GM12891 (cell line): ENCODE measurements around the gene EMX1.
A peak's percentile ranks its signal among the peaks of the same experiment; 100 is the strongest.

Experiments
- DNase-seq: peaks from one replicate; pipeline ENCODE4 v3.0.0; 2011; ENCODE audit warnings: low spot score; ENCODE audit not compliant: insufficient read length
- FAIRE-seq: peaks from 2 replicates; lab custom pipeline; 2011; peaks lifted over from hg19 to GRCh38; lab: Jason Lieb, UNC
- PAX5 ChIP-seq: IDR thresholded peaks from 2 replicates; pipeline ENCODE4 v1.6.1; 2011; ENCODE audit warnings: low read length, moderate library complexity, mild to moderate bottlenecking; ENCODE audit not compliant: insufficient read depth, severe bottlenecking
- POLR2A ChIP-seq: IDR thresholded peaks from 2 replicates; pipeline ENCODE4 v1.6.1; 2011; ENCODE audit warnings: low read depth, low read length, control low read depth
- POLR2AphosphoS5 ChIP-seq: IDR thresholded peaks from 2 replicates; pipeline ENCODE4 v1.6.1; 2011; ENCODE audit warnings: low read depth, low read length, control low read depth
- POU2F2 ChIP-seq: IDR thresholded peaks from 2 replicates; pipeline ENCODE4 v1.6.1; 2011; ENCODE audit warnings: low read depth, mild to moderate bottlenecking, control low read depth, low read length, moderate library complexity
- SPI1 ChIP-seq: IDR thresholded peaks from 2 replicates; pipeline ENCODE4 v1.6.1; 2011; ENCODE audit warnings: low read depth, low read length, control low read depth
- TAF1 ChIP-seq: IDR thresholded peaks from 2 replicates; pipeline ENCODE4 v1.6.1; 2011; ENCODE audit warnings: low read depth, low read length, control low read depth

The EMX1 gene

DNA sequence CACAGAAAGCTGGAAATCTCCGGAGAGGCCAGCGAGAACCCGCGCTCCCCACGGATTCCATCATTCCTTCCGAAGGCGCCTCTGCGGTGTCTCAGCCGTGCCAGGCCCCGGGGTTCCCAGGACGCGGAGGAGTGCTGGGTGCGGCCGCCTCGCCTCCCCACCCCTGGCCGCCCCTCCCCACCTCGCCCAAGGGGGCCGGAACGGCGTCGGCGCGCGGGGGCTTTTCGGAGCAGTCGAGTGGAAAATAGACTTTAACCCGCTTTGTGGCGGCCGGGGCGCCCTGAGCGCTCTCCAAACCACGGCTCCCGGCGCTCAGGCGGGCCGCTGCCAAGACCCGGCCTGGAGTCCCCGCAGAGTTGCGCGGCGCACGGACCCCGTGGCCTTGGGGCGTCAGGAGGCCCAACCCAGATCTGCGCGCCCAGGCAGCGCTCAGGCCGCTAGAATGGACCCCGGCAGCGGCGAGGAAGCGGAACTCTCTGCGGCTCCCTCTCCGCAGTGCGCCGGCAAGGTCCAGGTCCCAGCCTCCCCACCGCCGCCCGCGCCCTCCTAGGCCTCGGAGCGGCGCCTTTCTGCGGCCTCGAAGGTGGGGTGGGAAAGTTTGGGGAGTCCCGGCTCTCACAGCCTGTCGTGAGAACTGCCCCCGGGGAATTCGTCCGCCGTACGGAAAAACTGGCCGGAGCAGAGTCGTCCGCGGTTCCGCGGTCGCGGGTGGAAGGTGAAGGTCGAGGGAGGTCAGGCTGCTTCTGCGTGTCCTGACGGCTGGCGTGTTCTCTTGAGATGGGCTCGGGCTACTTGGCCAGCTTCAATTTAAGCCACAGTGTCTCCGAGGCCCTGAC, 1.2 kb upstream of the EMX1 start:
- FAIRE-seq (no peak), DNase-seq (no peak)
- TF ChIP-seq TAF1 (no peak), SPI1 (no peak), PAX5 (no peak), POLR2A (no peak), POU2F2 (no peak), POLR2AphosphoS5 (no peak)

DNA sequence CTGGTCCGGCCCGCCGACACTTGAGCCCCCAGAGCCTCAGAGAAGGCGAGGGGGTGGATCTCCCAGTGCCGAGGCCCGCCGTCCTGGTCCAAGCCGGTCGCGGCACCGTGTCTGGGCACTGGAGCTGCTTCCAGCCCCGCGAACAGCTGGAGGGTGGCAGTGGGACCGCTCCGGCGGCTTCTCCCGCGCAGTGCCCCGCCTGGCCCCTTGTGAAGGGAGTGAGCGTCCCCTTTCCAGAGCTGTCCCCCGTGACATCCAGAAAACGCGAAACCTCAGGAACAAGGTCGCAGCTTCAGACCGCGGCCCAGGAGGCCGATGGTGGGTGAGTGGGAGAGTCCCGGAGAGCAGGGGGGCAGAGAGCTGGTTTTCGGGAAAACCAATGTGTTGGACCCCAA, 579 bp upstream of the EMX1 start:
- DNase-seq: no peak
- TF ChIP-seq POU2F2: no peak
- no peak for TF ChIP-seq POLR2A
- no peak for TF ChIP-seq PAX5
- no peak for TF ChIP-seq POLR2AphosphoS5
- TF ChIP-seq TAF1: no peak
- TF ChIP-seq SPI1: no peak
- no peak for FAIRE-seq

DNA sequence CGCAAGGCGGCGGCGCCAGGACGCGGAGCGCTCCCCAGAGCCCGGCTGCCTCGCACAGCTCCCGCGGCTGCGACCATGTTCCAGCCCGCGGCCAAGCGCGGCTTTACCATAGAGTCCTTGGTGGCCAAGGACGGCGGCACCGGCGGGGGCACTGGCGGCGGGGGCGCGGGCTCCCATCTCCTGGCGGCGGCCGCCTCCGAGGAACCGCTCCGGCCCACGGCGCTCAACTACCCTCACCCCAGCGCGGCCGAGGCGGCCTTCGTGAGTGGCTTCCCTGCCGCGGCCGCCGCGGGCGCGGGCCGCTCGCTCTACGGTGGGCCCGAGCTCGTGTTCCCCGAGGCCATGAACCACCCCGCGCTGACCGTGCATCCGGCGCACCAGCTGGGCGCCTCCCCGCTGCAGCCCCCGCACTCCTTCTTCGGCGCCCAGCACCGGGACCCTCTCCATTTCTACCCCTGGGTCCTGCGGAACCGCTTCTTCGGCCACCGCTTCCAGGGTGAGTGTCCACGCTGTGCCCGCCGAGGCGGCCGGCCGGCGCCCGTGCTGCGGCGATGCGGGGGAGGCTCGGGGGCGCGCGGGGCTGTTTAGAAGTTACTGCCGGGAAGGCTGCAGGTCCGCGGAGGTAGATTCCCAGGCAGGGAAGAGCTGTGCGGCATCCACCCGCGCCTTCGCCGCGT, 696 bp downstream of the EMX1 start:
- no peak for FAIRE-seq
- no peak for TF ChIP-seq PAX5
- no peak for TF ChIP-seq TAF1
- TF ChIP-seq POLR2AphosphoS5: no peak
- TF ChIP-seq SPI1: no peak
- TF ChIP-seq POU2F2: no peak
- TF ChIP-seq POLR2A: no peak

DNA sequence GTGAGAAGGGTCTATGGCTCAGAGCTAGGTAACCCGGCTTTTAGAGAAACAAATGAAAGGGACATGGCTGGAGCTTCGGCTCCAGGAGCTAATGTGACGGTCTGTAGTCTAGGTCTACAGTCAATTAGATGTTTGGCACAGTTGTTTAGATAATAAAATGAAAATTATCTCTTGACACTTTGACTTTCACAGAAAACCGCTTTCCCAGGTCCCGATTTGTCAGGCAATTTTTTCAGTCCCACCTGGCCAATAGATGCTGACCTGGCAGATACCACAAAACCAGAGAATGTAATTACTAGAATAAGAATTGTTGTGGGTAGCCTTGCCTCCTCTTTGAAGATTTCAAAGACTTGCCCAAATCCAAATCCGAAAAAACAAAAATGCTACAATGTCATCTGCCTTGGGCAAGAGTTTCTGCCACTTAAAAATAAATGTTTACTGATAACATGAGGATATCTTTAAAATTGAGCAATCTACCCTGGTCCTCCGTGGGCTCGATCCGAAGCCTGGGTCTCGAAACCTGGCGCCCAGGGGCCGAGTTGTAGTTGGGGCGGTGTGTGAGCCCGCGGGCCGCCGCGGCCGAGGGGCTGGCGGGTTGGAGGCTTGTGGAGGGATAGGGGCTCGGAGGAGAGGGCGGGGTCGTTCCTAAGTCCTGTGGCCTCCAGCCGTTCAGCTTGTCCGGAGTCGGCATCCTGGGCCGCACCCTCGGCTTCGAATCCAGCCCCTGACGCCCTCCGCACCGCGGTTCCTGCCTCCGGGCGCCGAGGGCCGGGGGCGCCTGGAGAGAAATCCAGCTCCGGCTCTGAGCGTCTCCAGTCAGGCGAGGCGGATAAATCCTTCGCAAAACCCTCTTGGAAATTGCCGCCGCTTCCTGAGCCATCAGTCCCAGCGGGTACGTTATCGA, 2.3 kb downstream of the EMX1 start:
- DNase-seq (no peak), FAIRE-seq (no peak)
- TF ChIP-seq POLR2A: no peak
- TF ChIP-seq TAF1: no peak
- no peak for TF ChIP-seq PAX5
- no peak for TF ChIP-seq SPI1
- TF ChIP-seq POU2F2: no peak
- no peak for TF ChIP-seq POLR2AphosphoS5

More for the DNA sequence above, 696 bp downstream of the EMX1 start:
- DNase-seq: no peak

GRCh38 chr2:72920318-72921087, 3.2 kb downstream of the EMX1 start:
- DNase-seq: no peak
- FAIRE-seq: no peak
- TF ChIP-seq POLR2AphosphoS5 (no peak), POLR2A (no peak), SPI1 (no peak), TAF1 (no peak), PAX5 (no peak), POU2F2 (no peak)

DNA sequence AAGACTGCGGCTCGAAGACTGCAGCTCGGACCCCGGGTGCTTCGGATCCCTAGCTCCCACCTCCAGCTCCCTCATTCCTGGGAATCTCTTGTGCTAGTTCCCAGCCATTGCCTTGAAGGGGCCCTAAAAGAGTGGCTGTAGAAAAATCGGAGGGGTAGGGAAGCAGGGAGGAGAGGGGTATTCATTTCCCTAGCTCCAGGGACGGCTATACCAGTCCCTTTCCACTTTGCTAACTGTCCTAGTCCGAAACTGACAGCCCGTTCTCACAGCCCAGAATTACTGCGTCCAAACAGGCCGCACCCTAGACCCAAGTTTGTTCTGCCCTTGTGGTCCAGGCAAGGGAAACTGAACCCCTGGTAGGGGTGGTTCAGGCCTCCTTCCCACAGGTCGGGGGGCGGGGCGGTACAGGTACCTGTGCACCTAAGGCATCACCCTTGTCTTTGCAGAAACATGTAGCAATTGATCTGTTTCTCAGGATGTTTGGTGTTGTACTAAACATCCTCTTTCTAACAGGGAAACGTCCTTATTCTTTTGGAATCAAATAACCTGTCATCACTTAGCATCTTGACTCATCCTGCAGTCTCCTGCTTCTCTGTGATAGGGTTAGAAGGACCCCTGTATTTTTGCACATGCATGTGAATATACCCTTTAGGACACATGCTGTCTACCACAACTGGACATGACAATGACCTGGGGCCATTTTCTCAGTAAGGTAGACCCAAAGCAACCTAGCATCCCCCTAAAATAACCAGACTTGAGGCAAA, 4.0 kb downstream of the EMX1 start:
- DNase-seq: no peak
- TF ChIP-seq POLR2AphosphoS5: no peak
- TF ChIP-seq TAF1: no peak
- TF ChIP-seq POU2F2: no peak
- no peak for TF ChIP-seq POLR2A
- no peak for TF ChIP-seq SPI1
- no peak for TF ChIP-seq PAX5
- no peak for FAIRE-seq

DNA sequence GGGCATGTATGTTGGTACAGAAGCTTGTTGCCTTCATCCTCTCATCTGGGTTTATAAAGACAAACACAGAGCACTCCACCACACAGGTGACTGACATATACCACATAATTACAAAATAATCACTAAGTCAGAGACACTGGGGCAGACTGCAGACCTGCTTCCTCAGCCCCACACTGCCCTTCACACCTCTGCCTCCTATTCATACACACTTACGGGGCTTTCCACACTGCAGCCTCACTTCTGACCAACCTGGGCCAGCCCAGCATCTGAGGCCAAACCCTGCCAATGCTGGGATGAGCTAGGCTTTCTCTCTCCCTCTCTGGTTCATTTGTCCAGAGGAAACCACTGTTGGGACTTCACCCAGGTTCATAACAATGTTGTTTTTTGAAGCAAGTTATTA, 4.5 kb downstream of the EMX1 start:
- DNase-seq (no peak), FAIRE-seq (no peak)
- TF ChIP-seq TAF1: no peak
- no peak for TF ChIP-seq POLR2A
- TF ChIP-seq SPI1: no peak
- no peak for TF ChIP-seq POLR2AphosphoS5
- no peak for TF ChIP-seq PAX5
- no peak for TF ChIP-seq POU2F2

DNA sequence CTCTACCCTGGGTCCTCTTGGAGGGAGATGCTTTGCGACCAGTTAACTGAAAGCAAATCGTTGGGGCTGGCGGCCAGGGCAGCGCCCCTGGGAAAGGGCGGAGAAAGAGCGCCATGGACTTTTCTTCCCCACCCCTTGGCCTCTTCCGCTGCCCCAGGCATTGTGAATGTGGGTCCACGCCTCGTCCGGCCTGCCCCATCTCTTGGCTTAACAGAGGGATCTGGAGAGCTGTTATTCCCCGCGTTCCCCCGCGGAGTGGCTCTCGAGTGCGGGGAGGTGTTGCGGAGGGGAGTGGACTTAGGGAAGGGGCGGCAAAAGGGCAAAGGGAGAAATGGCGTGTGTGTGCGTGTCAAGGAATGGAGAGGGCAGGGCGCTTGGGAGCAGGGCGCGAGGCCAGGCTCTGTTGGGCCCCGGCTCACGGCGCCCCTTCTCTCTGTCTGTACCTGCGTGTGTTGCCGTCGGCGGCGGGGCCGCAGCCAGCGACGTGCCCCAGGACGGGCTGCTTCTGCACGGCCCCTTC, 6.6 kb downstream of the EMX1 start:
- DNase-seq (peak; percentile 13), FAIRE-seq (no peak)
- TF ChIP-seq POLR2AphosphoS5 (no peak), SPI1 (no peak), POU2F2 (no peak), POLR2A (no peak), PAX5 (no peak), TAF1 (no peak)
